ENCODE measurements around the gene FAF1. TPM values are rescaled to one million over a fixed set of nuclear protein-coding genes. Genes with fewer than 3 reads are reported as not detected.

FAF1 gene
- total and polyA plus RNA-seq, 9 of the 15 experiments (the other 6 are each of a cell fraction or from before 2014, with no cell fraction given) = 48.7 to 225 (median 118) TPM

GRCh38 chr1:50967416-50968157 is 7.5 kb upstream of the FAF1 start (continued):
- TF ChIP-seq ZNF395 (CRISPR knock-in tag; IDR thresholded peaks at IDR 0.05) = no peak
- TF ChIP-seq MCM2 (IDR thresholded peaks at IDR 0.05; ENCODE audit: low read depth) = no peak
- no peak for TF ChIP-seq HOMEZ (CRISPR knock-in tag; IDR thresholded peaks at IDR 0.05)
- no peak for TF ChIP-seq NR0B1 (IDR thresholded peaks at IDR 0.05; ENCODE audit: partially characterized antibody)
- TF ChIP-seq TEAD1 (CRISPR knock-in tag; IDR thresholded peaks at IDR 0.05) = peak in 1 of 2 experiments; percentile 13; a peak in 1 of 4 replicates
- TF ChIP-seq PTTG1 (tag; IDR thresholded peaks at IDR 0.05; ENCODE audit: low read depth) = no peak
- TF ChIP-seq BHLHE40 (IDR thresholded peaks at IDR 0.05; ENCODE audit: low read length) = no peak
- no peak for TF ChIP-seq CSDE1 (IDR thresholded peaks at IDR 0.05)
- TF ChIP-seq ZNF217 (CRISPR knock-in tag; IDR thresholded peaks at IDR 0.05) = no peak
- no peak for TF ChIP-seq TARDBP (IDR thresholded peaks at IDR 0.05)
- no peak for TF ChIP-seq ZNF354B (CRISPR knock-in tag; IDR thresholded peaks at IDR 0.05)
- TF ChIP-seq DMBX1 (CRISPR knock-in tag; IDR thresholded peaks at IDR 0.05; ENCODE audit: borderline replicate concordance) = peak; percentile 71; the same call in 1 of the 2 replicates
- TF ChIP-seq ZNF589 (CRISPR knock-in tag; IDR thresholded peaks at IDR 0.05; ENCODE audit: low read depth) = peak; percentile 53; the same call in 1 of the 2 replicates
- TF ChIP-seq SMAD3 (CRISPR knock-in tag; conservative IDR thresholded peaks at IDR 0.05) = no peak
- no peak for TF ChIP-seq BCL6 (CRISPR knock-in tag; IDR thresholded peaks at IDR 0.05)
- TF ChIP-seq SNAPC5 (CRISPR knock-in tag; IDR thresholded peaks at IDR 0.05) = no peak
- TF ChIP-seq RBM17 (IDR thresholded peaks at IDR 0.05; ENCODE audit: borderline replicate concordance, low read depth, low read length) = no peak
- no peak for TF ChIP-seq CCNT2 (IDR thresholded peaks at IDR 0.05; ENCODE audit: borderline replicate concordance, extremely low read depth, insufficient read length, low read depth, low read length)
- peak; percentile 6 for TF ChIP-seq HMGN3 (IDR thresholded peaks at IDR 0.05; ENCODE audit: borderline replicate concordance, extremely low read depth, insufficient read length, low read depth, low read length)
- TF ChIP-seq ARHGAP35 (IDR thresholded peaks at IDR 0.05; ENCODE audit: partially characterized antibody) = no peak
- TF ChIP-seq ZNF699 (CRISPR knock-in tag; IDR thresholded peaks at IDR 0.05; ENCODE audit: insufficient replicate concordance) = no peak
- no peak for TF ChIP-seq RB1 (IDR thresholded peaks at IDR 0.05; ENCODE audit: low read depth)
- TF ChIP-seq SPI1 (IDR thresholded peaks at IDR 0.05; ENCODE audit: borderline replicate concordance, low read depth, low read length) = no peak
- TF ChIP-seq MAFF (IDR thresholded peaks at IDR 0.05; ENCODE audit: low read length) = no peak
- TF ChIP-seq ZNF316 (IDR thresholded peaks at IDR 0.05) = no peak
- TF ChIP-seq ZKSCAN3 (CRISPR knock-in tag; IDR thresholded peaks at IDR 0.05) = no peak
- 0 out of 2 replicates have a peak, but pooled peaks have one; percentile 36 for TF ChIP-seq HDAC2 (IDR thresholded peaks at IDR 0.05)

All from K562 (cell line).